Endodermal cell (in vitro differentiated cells): ENCODE measurements around the gene ARHGAP26. TPM values are rescaled to one million over a fixed set of nuclear protein-coding genes. Genes with fewer than 3 reads are reported as not detected.
"Not testable (repeated sequence)": the region's sequence is repeated elsewhere in the genome, so short reads cannot be mapped to it uniquely, and the experiment has no call there.

ENCODE experiments used
- DNase-seq: peaks from one replicate; pipeline ENCODE4 v3.0.0-alpha.2; 2017
- H3K27ac ChIP-seq: 2 replicates; pipeline ENCODE4 v1.5.1; 2013; ENCODE audit warnings: mild to moderate bottlenecking, low read depth, low read length, moderate library complexity
- H3K27me3 ChIP-seq: 2 replicates; pipeline ENCODE4 v1.6.1; 2013; ENCODE audit warnings: mild to moderate bottlenecking, low read length, moderate library complexity; ENCODE audit not compliant: insufficient read depth, control insufficient read depth, poor library complexity, severe bottlenecking
- H3K36me3 ChIP-seq: 2 replicates; pipeline ENCODE4 v1.7.0; 2013; ENCODE audit warnings: mild to moderate bottlenecking, low read length, moderate library complexity; ENCODE audit not compliant: control insufficient read depth, insufficient read depth
- H3K4me1 ChIP-seq: one replicate; pipeline ENCODE4 v1.7.0; 2013; ENCODE audit warnings: low read length; ENCODE audit not compliant: control insufficient read depth, insufficient read depth
- H3K4me3 ChIP-seq: 2 replicates; pipeline ENCODE4 v1.5.1; 2013; ENCODE audit warnings: mild to moderate bottlenecking, low read length, moderate library complexity
- H3K9ac ChIP-seq: 2 replicates; pipeline ENCODE4 v1.6.1; 2013; ENCODE audit warnings: mild to moderate bottlenecking, low read length, moderate library complexity; ENCODE audit not compliant: poor library complexity, severe bottlenecking; ENCODE audit errors: extremely low read depth
- H3K9me3 ChIP-seq: 2 replicates; pipeline ENCODE4 v1.6.1; 2013; ENCODE audit warnings: mild to moderate bottlenecking, low read length, moderate library complexity; ENCODE audit not compliant: control insufficient read depth
- H3K27ac Mint-ChIP-seq: 2 replicates; pipeline ENCODE4 v1.8.0; 2020; ENCODE audit warnings: mixed read lengths
- H3K27me3 Mint-ChIP-seq: 2 replicates; pipeline ENCODE4 v1.8.0; 2021; ENCODE audit warnings: mild to moderate bottlenecking, mixed read lengths; ENCODE audit not compliant: insufficient read depth
- H3K36me3 Mint-ChIP-seq: 2 replicates; pipeline ENCODE4 v1.8.0; 2020; ENCODE audit warnings: low read depth, mixed read lengths
- H3K4me1 Mint-ChIP-seq: 2 replicates; pipeline ENCODE4 v1.8.0; 2020; ENCODE audit warnings: mixed read lengths
- H3K4me3 Mint-ChIP-seq: 2 replicates; pipeline ENCODE4 v1.8.0; 2020; ENCODE audit warnings: mild to moderate bottlenecking, moderate library complexity, mixed read lengths
- H3K9me3 Mint-ChIP-seq: 2 replicates; pipeline ENCODE4 v1.8.0; 2020; ENCODE audit warnings: mild to moderate bottlenecking, mixed read lengths
- CTCF ChIP-seq: fragments of 200-600 bp; sonication (generic); conservative IDR thresholded peaks from 2 replicates; pipeline ENCODE4 v1.5.0; 2021; ENCODE audit warnings: antibody characterized with exemption, mild to moderate bottlenecking
- whole genome bisulfite sequencing, 2 experiments: methylation state at CpG; one replicate each; pipeline versions ENCODE4 v1.1.5 to v1.1.7; 2013; ENCODE audit warnings: missing lambda C conversion rate in 2 of 2, mixed read lengths in 1 of 2; ENCODE audit not compliant: insufficient coverage in 1 of 2, insufficient read length in 1 of 2; 5-methylcytosine and 5-hydroxymethylcytosine counted together
- total RNA-seq, 2 donors: library from RNA; stranded (reverse); fragmentation: NEBNext Ultra II Directional in 1 of 2; extraction: Animal tissue kit (Norgen Biotek cat#: 25700) in 1 of 2; gene quantifications; 2 replicates in 1 of 2; 3 replicates in 1 of 2; pipeline ENCODE4 v1.2.1, GENCODE V29; 2021

Gene ARHGAP26
- total RNA-seq, 2 donors from 2014 or later, result 49.2 to 60.5 TPM

DNA sequence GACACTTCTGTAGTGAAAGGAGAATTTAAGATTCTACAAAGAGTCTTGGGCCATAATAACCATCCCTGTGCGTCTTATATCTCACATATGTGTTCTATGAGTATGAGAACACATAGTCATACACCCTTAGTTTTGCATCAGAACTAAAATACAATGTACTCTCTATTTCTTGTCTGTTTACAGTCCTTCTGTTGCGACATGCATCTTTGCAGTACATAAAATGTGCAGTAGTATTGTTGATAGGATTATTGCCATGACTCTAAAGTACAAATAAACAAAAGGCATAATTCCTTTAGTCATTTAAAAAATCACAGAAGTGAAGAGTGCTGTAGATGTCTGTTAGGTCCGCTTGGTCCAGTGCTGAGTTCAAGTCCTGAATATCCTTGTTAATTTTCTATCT lies 431.4 kb downstream of the ARHGAP26 start:
- Histone ChIP-seq H3K36me3 (no peaks in the 10 kb centered on the region), H3K9ac (no peak overlapping the region), H3K27me3 (no peaks in the 10 kb centered on the region), H3K4me3 (no peak overlapping the region), H3K27ac (no peak overlapping the region), H3K9me3 (peaks cover 11% of the 10 kb centered on the region), H3K4me1 (peaks cover 5% of the 10 kb centered on the region)
- no peak overlapping the region for H3K4me3 Mint-ChIP-seq
- H3K36me3 Mint-ChIP-seq, result peaks cover 23% of the 10 kb centered on the region
- no peak overlapping the region for H3K27ac Mint-ChIP-seq
- H3K27me3 Mint-ChIP-seq, result no peaks in the 10 kb centered on the region
- H3K4me1 Mint-ChIP-seq, result peaks cover 6% of the 10 kb centered on the region
- WGBS, 2 experiments, result 96 to 100% methylated on average over 1 to 2 of the region's 3 CpGs
- no peak for DNase-seq
- peaks cover 25% of the 10 kb centered on the region for H3K9me3 Mint-ChIP-seq
- TF ChIP-seq CTCF, result no peak

DNA sequence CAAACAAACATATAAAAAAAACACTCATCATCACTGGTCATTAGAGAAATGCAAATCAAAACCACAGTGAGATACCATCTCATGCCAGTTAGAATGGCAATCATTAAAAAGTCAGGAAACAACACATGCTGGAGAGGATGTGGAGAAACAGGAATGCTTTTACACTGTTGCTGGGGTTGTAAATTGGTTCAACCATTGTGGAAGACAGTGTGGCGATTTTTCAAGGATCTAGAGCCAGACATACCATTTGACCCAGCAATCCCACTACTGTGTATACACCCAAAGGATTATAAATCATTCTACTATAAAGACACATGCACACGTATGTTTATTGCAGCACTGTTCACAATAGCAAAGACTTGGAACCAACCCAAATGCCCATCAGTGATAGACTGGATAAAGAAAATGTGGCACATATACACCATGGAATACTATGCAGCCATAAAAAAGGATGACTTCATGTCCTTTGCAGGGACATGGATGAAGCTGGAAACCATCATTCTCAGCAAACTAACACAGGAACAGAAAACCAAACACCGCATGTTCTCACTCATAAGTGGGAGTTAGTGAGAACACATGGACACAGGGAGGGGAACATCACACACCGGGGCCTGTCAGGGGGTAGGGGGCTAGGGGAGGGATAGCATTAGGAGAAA lies 433.3 kb downstream of the ARHGAP26 start:
- H3K4me1 Mint-ChIP-seq, result peaks cover 18% of the 10 kb centered on the region
- not testable (repeated sequence) for H3K4me3 ChIP-seq, H3K27me3 ChIP-seq, H3K4me3 Mint-ChIP-seq, H3K9ac ChIP-seq, H3K27ac ChIP-seq, H3K27me3 Mint-ChIP-seq, H3K4me1 ChIP-seq, DNase-seq, H3K9me3 ChIP-seq, H3K27ac Mint-ChIP-seq, H3K36me3 ChIP-seq
- peaks cover 11% of the 10 kb centered on the region for H3K9me3 Mint-ChIP-seq
- WGBS, 2 experiments, result 97 to 100% methylated on average over 1 to 2 of the region's 4 CpGs
- peaks cover 13% of the 10 kb centered on the region for H3K36me3 Mint-ChIP-seq

DNA sequence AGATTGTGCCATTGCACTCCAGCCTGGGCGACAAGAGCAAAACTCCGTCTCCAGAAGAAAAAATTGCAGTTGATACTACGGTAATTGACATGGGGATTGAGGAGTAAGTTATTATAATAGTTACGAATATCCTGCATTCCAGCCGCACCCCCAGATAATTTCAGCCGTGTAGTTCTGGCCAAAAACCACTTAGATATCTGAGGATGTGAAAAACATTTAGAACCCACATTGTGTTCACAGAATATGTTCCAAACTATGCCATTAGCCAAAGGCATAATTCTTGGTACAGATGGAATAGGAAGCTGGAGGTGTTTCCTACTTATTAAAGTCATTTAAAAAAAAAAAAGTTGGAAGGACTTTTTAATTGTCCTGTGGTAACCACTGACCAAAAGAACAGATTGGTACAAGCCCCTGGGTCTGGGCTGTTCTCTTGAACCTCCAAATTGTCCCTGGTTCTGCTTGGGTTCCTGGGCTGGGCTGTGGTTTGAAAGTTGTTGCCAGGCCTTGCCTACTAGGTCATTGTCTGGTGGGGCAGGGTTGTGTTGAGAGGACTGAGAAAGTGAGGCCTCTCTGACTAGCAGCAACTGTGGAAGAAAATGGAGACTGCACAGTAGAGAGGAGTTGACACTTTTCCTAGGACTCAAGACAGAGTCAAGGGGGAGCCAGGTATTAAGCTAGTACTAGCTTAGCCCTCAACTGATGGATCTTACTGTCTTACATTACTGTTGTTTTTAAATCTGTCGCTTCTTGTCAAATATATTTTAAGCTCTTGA lies 434.5 kb downstream of the ARHGAP26 start:
- H3K27ac ChIP-seq, result no peak overlapping the region
- H3K27ac Mint-ChIP-seq, result no peak overlapping the region
- DNase-seq, result no peak
- H3K27me3 ChIP-seq, result no peaks in the 10 kb centered on the region
- no peak overlapping the region for H3K9ac ChIP-seq
- H3K27me3 Mint-ChIP-seq, result no peaks in the 10 kb centered on the region
- no peaks in the 10 kb centered on the region for H3K36me3 ChIP-seq
- no peak for TF ChIP-seq CTCF
- no peak overlapping the region for H3K4me3 ChIP-seq
- peaks cover 5% of the 10 kb centered on the region for H3K4me1 ChIP-seq
- 94 to 98% methylated on average over 6 to 7 of the region's 7 CpGs for WGBS, 2 experiments
- no peak overlapping the region for H3K4me3 Mint-ChIP-seq
- peaks cover 11% of the 10 kb centered on the region for H3K9me3 Mint-ChIP-seq
- H3K4me1 Mint-ChIP-seq, result peaks cover 18% of the 10 kb centered on the region
- peaks cover 13% of the 10 kb centered on the region for H3K36me3 Mint-ChIP-seq
- H3K9me3 ChIP-seq, result no peaks in the 10 kb centered on the region
